Naive thymus-derived CD8-positive, alpha-beta T cell (primary cell): ENCODE results near the gene PPIE. TPM values are rescaled to one million over a fixed set of nuclear protein-coding genes. Genes with fewer than 3 reads are reported as not detected.
"Not testable (repeated sequence)": the region's sequence is repeated elsewhere in the genome, so short reads cannot be mapped to it uniquely, and the experiment has no call there.

Experiments used
- ATAC-seq, 2 donors: fragments of 150-1000 bp; cut with Tn5 transposase in 1 of 2; sonication (Bioruptor Pico), chemical (Tn5 transposase) in 1 of 2; 1 replicate in 1 of 2; 2 replicates in 1 of 2; pipeline ENCODE4 v1.10.0; 2021; ENCODE audit warnings: mild to moderate bottlenecking in 2 of 2, moderate library complexity in 2 of 2
- POLR2A ChIA-PET: fragments of 350-600 bp; sonication (Branson Sonifier 250); formaldehyde crosslinking; loops from one replicate; lab custom pipeline; 2021; ENCODE audit warnings: antibody characterized with exemption; lab: Charles Lee
- DNase-seq, 10 donors: peaks; one replicate each; pipeline versions ENCODE4 v3.0.0 to v3.0.0-alpha.2; 2020 to 2022
- H3K27ac Mint-ChIP-seq, 10 donors: one replicate each; pipeline ENCODE4 v1.8.0; 2020 to 2022; ENCODE audit warnings: mild to moderate bottlenecking in 10 of 10, mixed read lengths in 10 of 10, moderate library complexity in 4 of 10, inconsistent platforms in 1 of 10
- H3K27me3 Mint-ChIP-seq, 5 donors: one replicate each; pipeline ENCODE4 v1.8.0; 2021 to 2022; ENCODE audit warnings: mixed read lengths in 5 of 5
- H3K36me3 Mint-ChIP-seq, 3 donors: one replicate each; pipeline ENCODE4 v1.8.0; 2020 to 2022; ENCODE audit warnings: mixed read lengths in 3 of 3, mild to moderate bottlenecking in 2 of 3, inconsistent platforms in 1 of 3
- H3K4me1 Mint-ChIP-seq, 4 donors: one replicate each; pipeline ENCODE4 v1.8.0; 2021 to 2022; ENCODE audit warnings: mixed read lengths in 4 of 4
- H3K4me3 Mint-ChIP-seq, 10 donors: one replicate each; pipeline ENCODE4 v1.8.0; 2020 to 2022; ENCODE audit warnings: mild to moderate bottlenecking in 10 of 10, mixed read lengths in 10 of 10, moderate library complexity in 6 of 10, inconsistent platforms in 1 of 10
- H3K9me3 Mint-ChIP-seq, 9 donors: one replicate each; pipeline ENCODE4 v1.8.0; 2020 to 2022; ENCODE audit warnings: mixed read lengths in 9 of 9, mild to moderate bottlenecking in 3 of 9, inconsistent platforms in 1 of 9, moderate library complexity in 1 of 9
- polyA plus RNA-seq, 3 donors: library from polyadenylated mRNA; unstranded; fragments of 300-500 nt; fragmentation: Illumina TruSeq; gene quantifications; one replicate each; pipeline ENCODE4 v1.2.3, GENCODE V29; 2021
- total RNA-seq, 8 experiments: library from RNA in 2 of 8; stranded (reverse) in 2 of 8; gene quantifications; one replicate each; pipeline ENCODE4 v1.2.3 and lab custom pipeline; 2021 to 2026

Gene PPIE
- total and polyA plus RNA-seq, 5 experiments from 2014 or later = 86.9 to 123 (median 101) TPM

- Mint-ChIP-seq H3K9me3 (no peaks in the 10 kb centered on the region), H3K36me3 (no peaks in the 10 kb centered on the region), H3K4me1 (peaks cover 0 to 3% (median under 1%) of the 10 kb centered on the region in 4 donors), H3K4me3 (no peak overlapping the region), H3K27ac (no peak overlapping the region), H3K27me3 (peaks cover 0 to 8% (median 2%) of the 10 kb centered on the region in 5 donors)
- ATAC-seq (no peak), DNase-seq (no peak)
- POLR2A ChIA-PET = no interaction called here
Measured at GRCh38 chr1:39776400-39776713, 37.7 kb downstream of the PPIE start.

DNA sequence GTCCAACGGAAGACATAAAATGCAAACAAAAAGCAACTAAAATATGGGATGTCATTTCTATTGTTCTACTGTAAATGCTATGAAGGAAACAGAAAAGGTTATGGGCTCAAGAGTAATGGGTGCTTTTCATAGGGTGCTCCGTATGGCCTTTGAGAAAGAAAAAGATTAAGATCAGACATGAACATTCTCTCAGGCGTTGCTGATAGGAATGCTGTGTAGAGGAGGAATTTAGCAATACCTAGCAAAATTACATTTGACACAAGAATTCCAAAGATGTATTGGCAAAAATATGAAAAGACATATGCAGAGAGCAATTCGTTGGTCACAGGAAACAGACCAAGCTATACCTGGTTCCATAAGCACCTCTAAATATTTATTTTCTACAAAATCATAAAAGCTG, 38.2 kb downstream of the PPIE start:
- no peak overlapping the region for H3K27ac Mint-ChIP-seq
- H3K27me3 Mint-ChIP-seq = peaks cover 0 to 8% (median 2%) of the 10 kb centered on the region in 5 donors
- POLR2A ChIA-PET = interaction anchor here (0.5 kb wide), 1 partner anchor 103 kb away, joined by 6 read pairs; no protein-coding TSS in a partner anchor
- no peak for DNase-seq
- H3K9me3 Mint-ChIP-seq = no peaks in the 10 kb centered on the region
- ATAC-seq = no peak
- no peaks in the 10 kb centered on the region for H3K36me3 Mint-ChIP-seq
- no peak overlapping the region for H3K4me3 Mint-ChIP-seq
- peaks cover 0 to 3% (median under 1%) of the 10 kb centered on the region in 4 donors for H3K4me1 Mint-ChIP-seq

GRCh38 chr1:39777306-39777705, 38.6 kb downstream of the PPIE start:
- POLR2A ChIA-PET = interaction anchor here (0.5 kb wide), 1 partner anchor 103 kb away, joined by 6 read pairs; no protein-coding TSS in a partner anchor
- H3K36me3 Mint-ChIP-seq = no peaks in the 10 kb centered on the region

DNA sequence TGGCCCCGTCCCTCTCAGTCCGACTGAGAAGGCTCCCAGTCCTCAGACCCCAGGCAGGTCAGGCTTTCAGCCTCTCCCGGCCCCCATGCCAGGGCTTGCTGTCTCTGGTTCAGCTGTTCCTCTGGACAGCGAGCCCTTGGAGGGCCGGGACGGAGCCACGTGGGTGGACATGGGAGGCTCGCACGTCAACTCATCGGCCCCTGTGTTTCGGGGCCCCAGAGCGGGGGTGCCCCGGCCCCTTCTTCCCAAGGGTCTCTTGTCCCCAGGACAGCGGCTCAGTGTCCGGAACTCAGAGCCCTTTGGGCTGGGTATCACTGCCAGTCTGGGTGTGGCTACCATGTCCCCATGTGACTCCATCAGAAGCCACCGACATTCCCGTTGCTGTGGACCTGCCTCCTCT, 39.2 kb downstream of the PPIE start:
- H3K27ac Mint-ChIP-seq, H3K4me3 Mint-ChIP-seq, POLR2A ChIA-PET, DNase-seq, H3K27me3 Mint-ChIP-seq, H3K36me3 Mint-ChIP-seq, H3K9me3 Mint-ChIP-seq, H3K4me1 Mint-ChIP-seq, ATAC-seq: not testable (repeated sequence)

More at GRCh38 chr1:39777306-39777705, 38.6 kb downstream of the PPIE start:
- Mint-ChIP-seq H3K9me3 (no peaks in the 10 kb centered on the region), H3K27me3 (peaks cover 0 to 8% (median 2%) of the 10 kb centered on the region in 5 donors), H3K27ac (no peak overlapping the region), H3K4me3 (no peak overlapping the region), H3K4me1 (peaks cover 0 to 3% (median under 1%) of the 10 kb centered on the region in 4 donors)
- ATAC-seq (no peak), DNase-seq (no peak)

- DNase-seq, H3K9me3 Mint-ChIP-seq, ATAC-seq: not testable (repeated sequence)
Measured at GRCh38 chr1:39778463-39779099, 39.9 kb downstream of the PPIE start.

GRCh38 chr1:39779137-39779536, 40.5 kb downstream of the PPIE start:
- peak overlapping the region in 2 of 10 donors; percentile 8 to 10 for H3K27ac Mint-ChIP-seq
- H3K9me3 Mint-ChIP-seq = no peaks in the 10 kb centered on the region

More at GRCh38 chr1:39778463-39779099, 39.9 kb downstream of the PPIE start:
- H3K27ac Mint-ChIP-seq, H3K4me3 Mint-ChIP-seq, POLR2A ChIA-PET, H3K4me1 Mint-ChIP-seq, H3K36me3 Mint-ChIP-seq, H3K27me3 Mint-ChIP-seq: not testable (repeated sequence)

GRCh38 chr1:39779821-39780220, 41.1 kb downstream of the PPIE start:
- Mint-ChIP-seq H3K27ac (peak overlapping the region in 1 of 10 donors; percentile 10), H3K4me3 (no peak overlapping the region), H3K27me3 (peaks cover 0 to 8% (median 2%) of the 10 kb centered on the region in 5 donors), H3K36me3 (no peaks in the 10 kb centered on the region), H3K4me1 (peaks cover 0 to 3% (median under 1%) of the 10 kb centered on the region in 4 donors), H3K9me3 (no peaks in the 10 kb centered on the region)
- no peak for DNase-seq
- no peak for ATAC-seq
- POLR2A ChIA-PET = no interaction called here

More at GRCh38 chr1:39779137-39779536, 40.5 kb downstream of the PPIE start:
- H3K27me3 Mint-ChIP-seq = peaks cover 0 to 8% (median 2%) of the 10 kb centered on the region in 5 donors
- no peak overlapping the region for H3K4me3 Mint-ChIP-seq
- peaks cover 0 to 3% (median under 1%) of the 10 kb centered on the region in 4 donors for H3K4me1 Mint-ChIP-seq
- DNase-seq (no peak), ATAC-seq (no peak)
- no peaks in the 10 kb centered on the region for H3K36me3 Mint-ChIP-seq
- POLR2A ChIA-PET = no interaction called here

- POLR2A ChIA-PET = no interaction called here
- DNase-seq (no peak), ATAC-seq (no peak)
- H3K27ac Mint-ChIP-seq = no peak overlapping the region
- H3K27me3 Mint-ChIP-seq = peaks cover 0 to 8% (median 4%) of the 10 kb centered on the region in 5 donors
- H3K4me1 Mint-ChIP-seq = peaks cover 0 to 2% (median under 1%) of the 10 kb centered on the region in 4 donors
- no peak overlapping the region for H3K4me3 Mint-ChIP-seq
- no peaks in the 10 kb centered on the region for H3K36me3 Mint-ChIP-seq
- H3K9me3 Mint-ChIP-seq = no peaks in the 10 kb centered on the region
Measured at GRCh38 chr1:39781349-39781715, 42.6 kb downstream of the PPIE start.

- POLR2A ChIA-PET = interaction anchor here (0.6 kb wide), 1 partner anchor 21 kb away, joined by 6 read pairs; no protein-coding TSS in a partner anchor
- H3K27me3 Mint-ChIP-seq = peaks cover under 1 to 14% (median 8%) of the 10 kb centered on the region in 5 donors
- no peaks in the 10 kb centered on the region for H3K36me3 Mint-ChIP-seq
- DNase-seq = no peak
- H3K27ac Mint-ChIP-seq = no peak overlapping the region
- H3K4me3 Mint-ChIP-seq = no peak overlapping the region
- no peak for ATAC-seq
- peaks cover 0 to 2% (median 0%) of the 10 kb centered on the region in 4 donors for H3K4me1 Mint-ChIP-seq
- no peaks in the 10 kb centered on the region for H3K9me3 Mint-ChIP-seq
Measured at GRCh38 chr1:39782103-39782502, 43.4 kb downstream of the PPIE start.

GRCh38 chr1:39782685-39783084, 44.0 kb downstream of the PPIE start:
- not testable (repeated sequence) for H3K27ac Mint-ChIP-seq, H3K4me1 Mint-ChIP-seq, H3K9me3 Mint-ChIP-seq, ATAC-seq, H3K4me3 Mint-ChIP-seq, DNase-seq, H3K36me3 Mint-ChIP-seq
- POLR2A ChIA-PET = interaction anchor here (0.6 to 0.8 kb wide), 2 partner anchors 21 to 44 kb away, joined by 3 to 6 read pairs; partner anchors contain the start of gene PPIE
- H3K27me3 Mint-ChIP-seq = peaks cover 1 to 20% (median 10%) of the 10 kb centered on the region in 5 donors

- H3K4me3 Mint-ChIP-seq = peak overlapping the region in 9 of 10 donors; percentile 36 to 78 (median 67)
- POLR2A ChIA-PET, H3K36me3 Mint-ChIP-seq, DNase-seq, H3K27ac Mint-ChIP-seq, ATAC-seq, H3K4me1 Mint-ChIP-seq, H3K9me3 Mint-ChIP-seq: not testable (repeated sequence)
- peaks cover 7 to 29% (median 15%) of the 10 kb centered on the region in 5 donors for H3K27me3 Mint-ChIP-seq
Measured at GRCh38 chr1:39786303-39787107, 47.8 kb downstream of the PPIE start.

GRCh38 chr1:39787108-39787375, 48.4 kb downstream of the PPIE start:
- Mint-ChIP-seq H3K27me3 (peaks cover 8 to 32% (median 16%) of the 10 kb centered on the region in 5 donors), H3K4me3 (peak overlapping the region in 8 of 10 donors; percentile 43 to 78 (median 68)), H3K27ac (peak overlapping the region in 1 of 10 donors; percentile 10)
- ATAC-seq, H3K4me1 Mint-ChIP-seq, POLR2A ChIA-PET, H3K36me3 Mint-ChIP-seq, DNase-seq, H3K9me3 Mint-ChIP-seq: not testable (repeated sequence)

- no peaks in the 10 kb centered on the region for H3K9me3 Mint-ChIP-seq
- POLR2A ChIA-PET = no interaction called here
- peak overlapping the region in 1 of 10 donors; percentile 10 for H3K27ac Mint-ChIP-seq
- H3K4me3 Mint-ChIP-seq = peak overlapping the region in 9 of 10 donors; percentile 43 to 78 (median 67)
- no peaks in the 10 kb centered on the region for H3K36me3 Mint-ChIP-seq
- ATAC-seq (no peak), DNase-seq (no peak)
- H3K27me3 Mint-ChIP-seq = peaks cover 8 to 36% (median 17%) of the 10 kb centered on the region in 5 donors
- H3K4me1 Mint-ChIP-seq = peaks cover 3 to 9% (median 6%) of the 10 kb centered on the region in 4 donors
Measured at GRCh38 chr1:39787468-39787867, 48.8 kb downstream of the PPIE start.
